Brain pericyte (primary cell): ENCODE measurements around the gene MVB12B.
A peak's percentile ranks its signal among the peaks of the same experiment; 100 is the strongest.

ENCODE experiments used
- DNase-seq: peaks from one replicate; pipeline ENCODE4 v3.0.0-alpha.2; 2012; ENCODE audit warnings: low read depth, low spot score

MVB12B gene

DNA sequence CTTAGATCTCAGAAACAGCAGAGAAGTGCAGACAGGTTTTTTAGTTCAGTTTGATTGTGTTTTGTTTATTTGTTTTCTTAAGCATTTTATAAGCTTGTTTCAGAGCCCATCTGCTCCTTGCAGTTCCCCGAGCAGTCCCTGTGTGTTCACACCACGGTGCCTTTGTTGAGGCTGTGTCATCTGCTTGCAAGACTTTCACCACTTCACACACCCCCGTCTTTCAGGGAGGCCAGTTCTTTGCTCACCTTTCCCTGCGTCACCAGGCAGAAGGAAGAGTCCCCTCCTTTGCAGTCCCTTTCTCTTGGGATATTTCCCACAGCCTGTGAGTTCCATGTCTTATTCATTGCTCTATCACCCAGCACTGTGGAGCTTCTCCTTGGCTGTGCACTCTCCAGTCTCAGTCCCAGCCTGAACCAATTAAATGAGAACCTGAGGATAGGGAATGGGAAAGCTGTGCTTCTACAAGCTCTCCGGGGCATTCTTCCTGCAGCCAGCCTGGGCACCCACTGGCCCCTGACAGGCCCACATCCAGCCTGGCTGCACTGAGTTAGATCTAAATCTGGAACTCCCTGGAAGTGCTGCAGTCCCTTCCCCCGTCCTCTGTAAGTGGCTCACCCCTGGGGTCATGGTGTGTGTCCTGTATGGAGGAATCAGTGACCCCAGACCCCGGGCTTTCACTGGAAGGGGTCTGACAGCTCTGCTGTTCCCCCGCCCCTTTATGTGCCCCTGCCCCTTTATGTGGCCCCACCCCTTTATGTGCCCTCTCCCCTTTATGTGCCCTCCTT, 5.5 kb downstream of the MVB12B start:
- DNase-seq = no peak

DNA sequence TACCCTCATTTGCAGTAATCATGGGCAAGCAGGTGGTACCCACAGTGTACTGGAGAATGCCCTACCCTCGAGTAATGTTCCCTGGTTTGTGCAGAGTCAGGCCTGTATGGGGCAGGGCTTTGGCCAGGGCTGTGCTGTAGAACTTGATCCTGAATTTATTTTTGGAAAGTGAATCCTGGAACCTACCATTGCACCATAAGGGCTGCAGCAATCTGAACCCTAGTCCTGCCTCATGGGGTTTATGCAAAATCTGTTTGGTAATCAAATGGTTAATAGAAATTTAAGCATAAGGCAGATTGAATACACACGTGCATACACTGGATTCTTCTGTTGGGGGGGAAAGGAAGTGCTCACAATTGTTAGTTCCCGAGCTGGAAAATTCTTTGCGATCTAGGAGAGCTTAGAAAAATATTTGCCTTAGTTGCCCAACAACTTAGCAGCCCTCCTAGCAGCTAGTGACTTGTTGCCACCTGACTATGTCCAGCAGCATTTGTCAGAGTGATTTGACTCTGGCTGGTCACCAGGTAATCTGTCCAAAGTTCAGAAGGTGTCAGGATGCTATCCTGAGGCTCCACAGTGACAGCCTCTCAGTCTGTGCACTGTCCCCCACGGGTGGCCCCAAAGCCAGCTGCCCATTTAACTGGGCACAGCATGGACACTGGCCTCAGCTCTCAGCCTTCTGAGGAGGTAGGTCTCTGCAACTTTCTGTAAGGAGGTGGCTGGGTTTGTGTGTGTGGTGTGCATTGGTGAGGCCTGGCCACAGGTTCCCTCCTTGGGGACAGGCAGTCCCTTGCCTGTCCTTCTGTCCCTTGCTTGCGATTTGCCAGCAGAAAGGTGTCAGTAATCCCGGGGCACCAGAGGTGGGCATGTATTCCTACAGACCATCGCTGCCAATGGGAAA, 8.3 kb downstream of the MVB12B start:
- DNase-seq = no peak

DNA sequence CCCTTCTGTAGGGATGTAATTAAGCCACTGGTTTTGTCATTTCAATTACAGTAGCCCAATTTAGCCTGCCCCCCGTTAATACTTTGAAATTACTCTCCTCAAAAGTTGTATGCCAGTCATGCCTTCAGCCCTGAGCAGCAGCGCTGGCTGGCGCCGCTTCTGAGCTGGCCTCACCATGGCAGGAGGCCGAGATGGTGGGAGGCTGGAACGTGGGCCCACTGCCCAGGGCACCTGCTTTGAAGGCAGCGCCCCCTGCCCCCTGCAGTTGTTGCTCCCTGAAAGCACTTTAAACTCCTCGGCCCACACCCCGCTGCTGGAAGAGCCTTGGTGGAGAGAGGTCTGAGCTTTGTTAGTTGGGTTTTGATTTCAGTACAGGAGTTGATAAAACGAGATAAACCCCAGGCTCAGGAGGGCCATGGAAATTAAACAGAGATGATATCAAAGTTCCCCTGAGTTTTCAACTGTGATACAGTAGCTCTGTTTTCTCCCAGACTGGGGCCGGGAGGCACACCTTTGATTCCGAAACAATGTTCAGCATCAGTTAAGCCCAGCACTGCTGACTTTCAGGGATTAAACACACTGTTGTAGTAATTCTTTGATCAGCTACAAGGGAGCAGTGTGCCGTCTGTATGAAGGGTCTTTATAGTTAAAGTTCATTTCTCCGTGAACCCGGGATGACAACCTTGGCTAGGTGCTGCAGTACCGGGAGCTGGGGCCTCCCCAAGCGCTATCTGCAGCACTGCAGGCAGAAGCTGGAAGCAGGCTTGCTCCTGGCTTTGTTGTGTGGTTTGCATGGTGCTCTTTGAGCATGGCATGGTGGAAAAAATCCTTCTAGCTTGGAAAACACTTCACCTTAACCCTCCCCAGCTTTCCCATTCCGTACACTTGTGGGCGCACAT, 9.5 kb downstream of the MVB12B start:
- DNase-seq = no peak

DNA sequence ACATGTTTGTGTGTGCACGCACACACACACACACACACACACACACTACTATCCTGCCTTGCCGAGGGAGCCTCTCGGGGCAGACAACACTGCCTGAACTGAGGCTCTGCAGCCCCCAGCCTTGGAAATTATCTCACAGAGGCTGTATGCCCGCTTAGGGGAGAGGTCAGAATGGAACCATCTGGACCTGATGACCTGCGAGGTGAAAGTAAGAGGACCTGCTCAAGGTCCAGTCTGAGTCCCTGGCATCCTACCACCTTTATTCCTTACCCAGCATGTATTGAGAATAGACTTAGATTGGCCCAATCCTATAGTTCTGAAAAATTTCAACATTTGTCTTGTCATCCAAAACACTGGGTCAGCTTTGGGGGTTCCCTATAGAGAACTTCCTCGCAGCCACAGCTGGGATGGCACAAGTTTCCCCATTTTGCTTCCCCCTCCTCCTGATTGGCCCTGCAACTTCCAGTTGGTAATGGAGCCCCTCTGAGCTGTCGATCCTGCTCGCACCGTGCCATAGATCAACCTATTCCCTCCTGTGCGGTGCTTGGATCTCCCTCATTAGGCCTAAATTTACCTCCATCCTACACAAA, 10.2 kb downstream of the MVB12B start:
- no peak for DNase-seq

DNA sequence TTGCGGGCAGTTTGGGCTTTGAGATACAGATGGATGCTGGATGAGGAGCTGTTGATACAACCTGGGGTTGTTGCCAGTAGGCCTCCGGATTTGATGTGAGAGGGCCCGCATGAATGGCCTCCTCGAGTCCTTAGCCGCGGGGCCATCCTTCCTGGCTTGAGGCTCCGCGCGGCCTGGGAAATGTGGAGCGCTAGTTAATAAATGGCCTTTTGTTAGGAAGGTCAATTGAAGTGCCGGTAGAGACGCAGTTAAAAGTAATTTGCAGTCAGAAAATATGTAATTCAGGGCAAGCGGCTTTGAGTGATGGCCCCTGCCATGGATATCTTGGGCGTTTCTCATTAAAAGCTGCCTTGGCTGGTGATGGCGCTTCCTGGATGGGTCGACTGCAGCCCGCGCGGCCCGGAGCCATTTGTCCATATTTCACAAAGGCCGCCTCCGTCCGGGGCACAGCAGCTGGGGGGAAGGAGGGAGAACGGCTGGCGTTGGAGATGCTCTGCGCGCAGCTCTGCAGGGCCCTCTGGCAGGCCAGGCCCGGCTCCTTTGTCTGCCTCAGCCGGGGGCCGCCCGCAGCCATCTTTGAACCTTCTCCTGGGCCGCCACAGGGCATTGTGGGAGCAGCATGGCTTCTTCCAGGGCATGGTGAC, 11.2 kb downstream of the MVB12B start:
- no peak for DNase-seq

DNA sequence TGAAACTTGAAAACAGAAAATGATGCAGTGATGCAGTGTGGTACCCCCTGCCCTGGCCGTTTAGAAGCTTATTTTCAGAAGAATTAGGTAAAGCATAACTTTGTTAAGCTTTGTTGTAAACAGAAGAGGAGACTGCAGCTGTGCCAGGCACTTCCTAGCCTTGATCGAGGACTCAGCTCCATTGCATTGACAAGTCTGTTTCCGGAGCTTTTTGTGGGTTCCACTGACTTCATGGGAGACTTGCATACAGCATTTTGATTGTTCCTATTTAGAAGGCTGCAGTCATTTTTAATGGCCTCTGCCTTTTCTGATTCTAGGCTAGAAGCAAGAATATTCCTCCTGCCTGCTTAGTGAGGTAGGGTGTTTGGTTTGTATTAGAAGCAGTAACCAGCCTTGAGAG, 12.3 kb downstream of the MVB12B start:
- no peak for DNase-seq

DNA sequence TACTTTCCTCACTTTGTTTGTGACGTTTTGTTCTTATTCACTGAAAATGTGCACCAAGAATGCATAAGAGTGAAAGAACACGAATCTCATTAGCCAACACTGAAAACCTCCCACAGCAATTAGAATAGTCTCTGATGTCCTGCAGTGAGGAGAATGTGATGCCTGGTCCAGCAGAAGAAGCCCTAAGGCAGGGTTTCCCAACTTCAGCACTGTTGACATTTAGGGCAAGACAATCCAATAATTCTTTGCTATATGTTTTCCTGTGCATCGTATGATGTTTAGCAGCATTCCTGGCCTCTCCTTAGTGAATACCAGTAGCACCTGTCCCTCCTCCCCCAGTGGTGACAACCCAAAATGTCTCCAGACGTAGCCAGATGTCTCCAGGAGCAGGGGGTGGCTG, 14.8 kb downstream of the MVB12B start:
- DNase-seq = no peak

DNA sequence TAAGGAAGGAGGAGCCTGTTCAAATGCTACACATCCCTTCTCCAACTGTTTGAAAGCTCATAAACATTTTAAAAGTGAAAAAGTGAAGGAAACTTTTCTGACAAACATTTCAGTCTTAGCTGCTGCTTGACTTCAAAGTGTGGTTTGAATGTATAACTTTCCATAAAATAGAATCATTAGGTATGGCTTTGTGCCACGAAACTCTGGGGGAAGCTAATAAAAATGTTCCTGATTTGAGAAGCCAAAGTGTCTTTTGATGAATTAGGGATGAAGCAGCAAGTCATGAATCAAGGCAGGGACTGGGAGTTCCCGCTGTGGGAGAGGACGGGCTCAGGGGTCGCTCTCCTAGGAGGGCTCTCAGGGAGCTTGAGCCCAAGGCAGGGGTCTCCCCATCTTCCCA, 15.3 kb downstream of the MVB12B start:
- no peak for DNase-seq

DNA sequence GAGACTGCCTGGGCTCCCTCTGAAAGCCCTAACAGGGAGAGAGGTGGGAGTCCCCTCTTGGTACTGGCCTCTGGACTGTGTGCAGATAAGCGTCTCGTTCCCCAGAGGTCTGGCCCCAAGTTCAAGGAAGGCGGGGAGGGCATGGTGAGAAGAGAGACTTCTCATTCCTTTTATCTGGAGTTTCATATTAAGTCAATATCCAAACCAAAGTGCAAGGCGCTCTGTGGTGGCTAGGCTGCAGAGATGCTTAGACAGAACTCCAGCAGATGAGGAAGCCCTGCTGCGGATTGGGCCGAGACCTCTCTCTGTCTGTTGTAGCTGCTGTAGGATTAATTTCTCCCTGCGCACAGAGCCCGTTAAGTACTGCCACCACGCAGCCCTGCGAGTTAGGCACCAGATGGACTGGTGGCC, 16.0 kb downstream of the MVB12B start:
- DNase-seq = no peak

DNA sequence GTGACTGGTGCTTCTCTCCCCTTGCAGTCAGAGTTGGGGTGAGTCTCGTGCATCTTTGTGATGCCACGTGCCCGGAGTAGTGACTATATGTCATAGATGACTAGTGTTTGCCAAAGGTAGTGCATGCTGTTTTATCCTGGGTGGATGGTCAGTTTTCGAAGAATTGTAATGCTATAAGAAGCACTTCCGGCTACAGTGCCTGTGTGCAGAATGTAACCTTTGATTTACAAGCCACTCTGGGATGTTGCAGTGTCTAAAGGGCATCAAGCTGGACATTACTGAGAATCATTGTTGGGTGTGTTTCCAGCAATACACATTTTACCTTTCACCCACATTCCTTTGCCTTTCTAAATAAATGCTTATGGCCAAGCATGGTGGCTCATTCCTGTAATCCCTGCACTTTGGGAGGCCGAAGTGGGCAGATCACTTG, 16.7 kb downstream of the MVB12B start:
- no peak for DNase-seq

DNA sequence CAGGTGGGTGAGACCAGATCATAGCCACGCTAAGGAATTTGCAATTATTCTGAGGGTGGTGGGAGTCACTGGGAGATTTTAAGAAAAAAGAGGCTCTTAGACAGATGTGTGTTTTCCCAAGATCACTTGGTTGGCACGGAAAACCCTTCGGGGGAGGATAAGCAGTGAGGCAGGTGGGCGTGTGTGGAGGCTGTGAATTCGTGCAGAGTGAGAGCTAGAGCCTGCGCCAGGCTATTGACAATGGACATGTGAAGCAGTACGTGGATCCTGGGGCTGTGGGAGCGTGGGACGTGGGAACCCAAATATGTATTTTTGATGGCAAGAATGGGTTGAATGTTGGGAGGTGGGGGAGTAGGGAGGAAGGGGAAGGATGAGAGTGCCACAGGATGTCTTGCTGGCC, 19.4 kb downstream of the MVB12B start:
- no peak for DNase-seq

DNA sequence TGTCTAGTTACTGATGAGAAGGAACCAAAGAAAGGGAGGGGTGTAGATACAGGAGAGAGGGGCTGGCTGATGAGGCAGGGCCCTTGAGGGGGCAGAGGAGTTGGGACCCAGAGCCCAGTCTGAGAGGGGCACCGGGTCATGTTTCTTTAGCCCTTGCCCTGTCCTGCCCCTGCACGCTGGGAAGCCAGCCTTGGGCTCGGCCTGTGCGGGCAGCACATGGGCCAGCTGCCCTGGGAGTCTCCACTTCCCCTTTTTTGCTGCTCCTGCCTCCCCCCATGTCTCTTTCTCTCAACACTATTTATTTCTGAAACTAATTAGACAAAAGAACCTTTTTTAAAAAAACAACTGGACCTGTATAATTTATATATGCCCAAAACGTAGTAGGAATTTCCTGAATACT, 20.5 kb downstream of the MVB12B start:
- DNase-seq = no peak

DNA sequence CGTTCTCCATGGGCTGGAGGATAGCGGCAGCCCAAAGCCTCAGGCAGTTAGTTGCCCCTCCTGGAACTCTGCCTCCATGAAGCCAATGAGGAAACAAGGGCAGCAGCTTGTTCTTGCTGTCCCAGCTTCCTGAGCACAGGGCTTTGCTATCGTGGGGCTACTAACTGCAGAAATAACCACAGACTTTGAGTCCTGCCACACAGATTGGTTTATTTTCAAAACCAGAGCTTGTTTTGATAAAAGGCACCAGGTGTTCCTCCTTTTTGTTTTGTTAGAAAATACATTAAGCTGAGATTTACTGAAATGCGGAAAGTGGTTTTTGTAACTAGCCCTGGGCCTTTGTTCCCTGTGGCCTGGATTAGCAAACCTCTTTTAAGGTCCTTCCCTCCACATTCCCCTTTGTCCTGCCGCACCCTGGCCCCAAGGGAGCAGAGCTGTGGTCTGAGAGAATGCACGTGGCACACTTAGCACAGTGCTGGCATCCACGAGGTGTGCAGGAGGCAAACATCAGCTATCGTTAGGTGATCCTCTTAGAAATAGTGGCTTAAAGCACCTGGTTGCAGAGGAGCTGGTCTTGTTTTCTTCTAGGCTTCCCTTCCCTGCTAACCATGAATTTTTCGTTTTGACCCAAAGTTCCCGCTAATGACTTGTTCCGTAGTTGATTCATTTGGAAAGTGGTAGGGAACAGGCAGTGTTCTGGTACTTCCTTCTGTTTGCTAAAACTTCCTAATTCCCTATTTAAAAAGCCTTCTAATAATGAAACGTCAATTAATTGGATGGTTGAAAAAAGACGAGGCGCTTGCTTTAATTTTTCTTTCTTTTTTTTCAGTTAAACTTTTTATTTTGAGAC, 21.5 kb downstream of the MVB12B start:
- peak; percentile 5 for DNase-seq

DNA sequence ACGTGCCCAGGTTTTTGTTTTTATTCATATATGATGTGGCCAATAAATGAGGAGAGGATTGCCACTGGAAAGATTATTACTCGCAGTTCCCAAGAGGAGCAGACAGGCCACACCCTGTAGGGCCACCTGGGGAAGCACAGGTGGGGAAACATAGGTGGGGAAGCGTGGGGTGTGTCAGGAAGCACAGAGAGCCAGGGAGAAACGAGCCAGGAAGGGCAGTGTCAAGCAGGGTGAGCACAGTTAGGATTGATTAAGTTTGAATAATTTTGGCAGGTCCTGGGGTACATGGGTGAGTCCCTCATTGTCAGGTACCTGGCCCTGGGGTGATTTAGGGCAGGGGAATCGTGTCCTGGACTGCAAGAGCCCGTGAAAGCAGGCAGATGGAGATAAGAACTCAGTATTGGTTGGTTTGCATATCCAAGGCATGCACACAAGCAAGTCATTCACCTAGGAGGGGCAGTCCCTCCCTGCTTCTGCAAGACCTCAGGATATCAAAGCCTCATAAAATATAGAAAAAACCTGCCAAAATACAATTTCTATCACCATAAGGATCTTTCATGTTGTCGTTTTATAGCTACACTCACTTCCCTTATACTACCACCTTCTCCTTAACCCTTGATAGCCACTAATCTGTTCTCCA, 22.4 kb downstream of the MVB12B start:
- DNase-seq = no peak

DNA sequence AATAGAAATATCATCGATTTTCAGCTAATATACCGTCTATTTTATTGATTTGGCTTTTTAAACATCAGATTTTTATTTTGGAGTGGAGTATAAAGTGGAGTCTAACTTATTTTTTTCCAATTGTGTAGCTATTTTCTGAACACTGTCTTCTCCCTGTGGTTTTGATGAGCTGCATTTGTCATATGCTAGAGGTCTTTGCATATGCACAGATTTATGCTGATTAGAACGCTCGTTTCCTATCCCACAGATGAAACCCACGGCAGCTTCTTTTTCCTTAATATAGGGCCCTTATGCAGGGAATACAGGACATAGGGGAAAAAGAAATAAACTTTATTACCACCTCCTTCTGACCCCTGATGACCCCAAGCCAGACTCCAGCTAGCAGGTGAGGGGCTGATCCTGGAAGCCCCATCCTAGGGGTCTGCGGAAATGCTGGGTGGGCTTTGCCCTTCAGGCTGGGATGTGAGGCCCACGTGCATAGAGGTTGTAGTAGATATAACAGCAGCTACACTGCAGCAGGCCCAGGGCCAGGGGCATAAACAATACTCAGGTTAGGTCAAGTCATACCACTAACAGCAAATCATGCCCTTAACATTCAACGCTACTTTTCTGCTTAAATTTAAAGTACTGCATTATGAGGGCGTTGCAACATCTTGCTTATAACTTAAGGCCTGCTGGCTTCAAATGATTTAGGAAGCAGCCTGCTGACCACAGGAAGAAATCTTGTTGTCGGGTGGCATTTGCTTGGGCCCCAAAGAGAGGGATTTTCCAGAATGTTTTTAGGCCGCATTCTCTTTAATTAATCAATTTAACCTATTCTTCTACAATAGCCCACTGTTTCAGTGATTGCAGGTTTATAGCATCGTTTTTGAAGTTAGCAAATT, 28.5 kb downstream of the MVB12B start:
- no peak for DNase-seq

DNA sequence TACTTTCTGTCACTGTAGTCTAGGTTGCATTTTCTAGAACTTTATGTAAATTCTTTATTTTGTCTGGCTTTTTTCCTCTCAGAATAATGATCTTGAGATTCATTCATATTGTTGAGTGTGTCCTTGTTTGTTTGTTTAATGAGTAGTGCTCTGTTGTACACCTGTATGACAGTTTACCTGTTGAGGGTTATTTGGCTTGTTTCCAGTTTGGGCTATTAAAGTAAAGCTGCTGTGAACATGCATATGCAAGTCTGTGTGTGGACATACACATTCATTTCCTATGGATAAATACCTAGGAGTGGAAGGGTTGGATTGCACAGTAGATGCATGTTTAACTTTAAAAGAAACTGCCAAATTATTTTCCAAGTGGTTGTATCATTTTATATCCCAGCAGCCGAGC, 30.4 kb downstream of the MVB12B start:
- DNase-seq = no peak

DNA sequence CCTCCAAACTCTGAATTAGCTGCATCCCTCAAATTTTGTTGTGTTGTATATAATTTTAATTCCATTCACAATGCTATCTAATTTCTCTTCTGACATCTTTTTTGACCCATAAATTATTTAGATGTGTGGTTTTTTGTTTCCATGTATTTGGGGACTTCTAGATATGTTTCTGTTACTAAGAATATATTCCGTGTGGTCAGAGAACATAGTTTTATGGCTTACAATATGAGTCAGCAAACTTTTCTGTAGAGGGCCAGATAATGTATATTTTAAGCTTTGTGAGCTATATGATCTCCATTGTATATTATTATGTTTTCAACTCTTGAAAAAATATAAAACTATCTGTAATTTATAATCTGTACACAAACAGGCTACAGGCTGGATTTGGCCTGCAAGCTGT, 33.4 kb downstream of the MVB12B start:
- DNase-seq = no peak

DNA sequence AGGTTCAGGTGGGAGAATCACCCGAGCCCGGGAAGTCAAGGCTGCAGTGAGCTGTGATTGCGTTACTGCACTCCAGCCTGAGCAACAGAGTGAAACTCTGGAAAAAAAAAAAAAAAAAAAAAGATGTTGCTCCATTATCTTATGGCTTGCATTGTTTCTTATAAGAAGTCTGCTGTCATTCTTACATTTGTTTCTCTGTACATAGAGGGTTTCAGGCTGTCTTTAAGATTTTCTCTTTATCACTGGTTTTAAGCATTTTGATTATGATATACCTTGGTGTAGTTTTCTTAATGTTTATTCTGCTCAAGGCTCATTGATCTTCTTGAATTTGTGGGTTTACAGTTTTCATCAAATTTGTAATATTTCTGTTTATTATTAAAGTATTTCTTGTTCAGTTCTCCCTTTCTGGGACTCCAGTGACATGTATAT, 35.2 kb downstream of the MVB12B start:
- no peak for DNase-seq

DNA sequence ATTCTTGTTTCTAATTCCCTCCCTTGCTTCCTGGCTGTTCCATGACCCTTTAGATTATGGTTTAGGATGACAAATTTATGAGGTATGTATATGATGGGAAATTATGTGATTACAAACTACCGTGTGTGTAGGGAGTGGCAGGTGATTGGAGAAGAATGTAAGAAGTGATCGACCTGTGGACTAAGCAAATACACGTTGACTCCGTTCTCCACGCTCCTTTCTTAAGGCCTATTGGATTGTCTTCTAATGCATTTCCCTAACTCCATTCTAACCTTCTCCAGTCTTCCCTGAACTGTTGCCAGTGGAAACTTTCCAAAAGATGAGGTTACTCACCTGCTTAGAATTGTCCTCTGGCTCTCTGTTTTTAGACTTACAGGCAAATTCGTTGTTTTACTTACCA, 36.6 kb downstream of the MVB12B start:
- no peak for DNase-seq
